HL-60 (cell line): Measurements from ENCODE around the gene ENO4.

Experiments
- DNase-seq, 2 experiments: peaks; one replicate each; pipeline ENCODE4 v3.0.0-alpha.2; 2010 to 2020; ENCODE audit warnings: low read depth in 1 of 2, low spot score in 1 of 2
- H3K27ac ChIP-seq: fragments of 250-450 bp; sonication (Bioruptor Pico); replicated peaks from 2 replicates; pipeline ENCODE4 v1.5.1; 2020; ENCODE audit warnings: mild to moderate bottlenecking, moderate library complexity
- H3K27me3 ChIP-seq: fragments of 250-450 bp; sonication (Bioruptor Pico); 2 replicates; pipeline ENCODE4 v1.5.1; 2021; ENCODE audit warnings: mild to moderate bottlenecking, moderate library complexity; ENCODE audit not compliant: insufficient read depth, poor library complexity, severe bottlenecking
- H3K4me3 ChIP-seq: replicated peaks from 2 replicates; pipeline ENCODE4 v1.5.1; 2011; ENCODE audit warnings: mild to moderate bottlenecking, control low read depth, low read length; ENCODE audit not compliant: insufficient read depth
- GABPA ChIP-seq: IDR thresholded peaks from 2 replicates; pipeline ENCODE4 v1.6.1; 2012; ENCODE audit warnings: low read depth
- POLR2AphosphoS5 ChIP-seq: IDR thresholded peaks from 2 replicates; pipeline ENCODE4 v1.6.1; 2012; ENCODE audit warnings: low read depth
- SPI1 ChIP-seq: IDR thresholded peaks from 2 replicates; pipeline ENCODE4 v1.6.1; 2012; ENCODE audit warnings: low read depth, mild to moderate bottlenecking, borderline replicate concordance
- TF ChIP-seq, protein P1 (sequence below): IDR thresholded peaks from 2 replicates; pipeline ENCODE4 v1.6.1; 2012; ENCODE audit warnings: low read depth; ENCODE audit not compliant: insufficient replicate concordance
- TF ChIP-seq, protein P2 (sequence below): IDR thresholded peaks from one replicate; pipeline ENCODE4 v1.5.1; 2011; ENCODE audit warnings: low read length, control low read depth, inconsistent platforms; ENCODE audit not compliant: insufficient read depth

ENO4 gene

GRCh38 chr10:116915340-116915739 is 66.0 kb downstream of the ENO4 start:
- TF ChIP-seq, protein P1, sequence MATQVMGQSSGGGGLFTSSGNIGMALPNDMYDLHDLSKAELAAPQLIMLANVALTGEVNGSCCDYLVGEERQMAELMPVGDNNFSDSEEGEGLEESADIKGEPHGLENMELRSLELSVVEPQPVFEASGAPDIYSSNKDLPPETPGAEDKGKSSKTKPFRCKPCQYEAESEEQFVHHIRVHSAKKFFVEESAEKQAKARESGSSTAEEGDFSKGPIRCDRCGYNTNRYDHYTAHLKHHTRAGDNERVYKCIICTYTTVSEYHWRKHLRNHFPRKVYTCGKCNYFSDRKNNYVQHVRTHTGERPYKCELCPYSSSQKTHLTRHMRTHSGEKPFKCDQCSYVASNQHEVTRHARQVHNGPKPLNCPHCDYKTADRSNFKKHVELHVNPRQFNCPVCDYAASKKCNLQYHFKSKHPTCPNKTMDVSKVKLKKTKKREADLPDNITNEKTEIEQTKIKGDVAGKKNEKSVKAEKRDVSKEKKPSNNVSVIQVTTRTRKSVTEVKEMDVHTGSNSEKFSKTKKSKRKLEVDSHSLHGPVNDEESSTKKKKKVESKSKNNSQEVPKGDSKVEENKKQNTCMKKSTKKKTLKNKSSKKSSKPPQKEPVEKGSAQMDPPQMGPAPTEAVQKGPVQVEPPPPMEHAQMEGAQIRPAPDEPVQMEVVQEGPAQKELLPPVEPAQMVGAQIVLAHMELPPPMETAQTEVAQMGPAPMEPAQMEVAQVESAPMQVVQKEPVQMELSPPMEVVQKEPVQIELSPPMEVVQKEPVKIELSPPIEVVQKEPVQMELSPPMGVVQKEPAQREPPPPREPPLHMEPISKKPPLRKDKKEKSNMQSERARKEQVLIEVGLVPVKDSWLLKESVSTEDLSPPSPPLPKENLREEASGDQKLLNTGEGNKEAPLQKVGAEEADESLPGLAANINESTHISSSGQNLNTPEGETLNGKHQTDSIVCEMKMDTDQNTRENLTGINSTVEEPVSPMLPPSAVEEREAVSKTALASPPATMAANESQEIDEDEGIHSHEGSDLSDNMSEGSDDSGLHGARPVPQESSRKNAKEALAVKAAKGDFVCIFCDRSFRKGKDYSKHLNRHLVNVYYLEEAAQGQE: no peak
- TF ChIP-seq, protein P2, sequence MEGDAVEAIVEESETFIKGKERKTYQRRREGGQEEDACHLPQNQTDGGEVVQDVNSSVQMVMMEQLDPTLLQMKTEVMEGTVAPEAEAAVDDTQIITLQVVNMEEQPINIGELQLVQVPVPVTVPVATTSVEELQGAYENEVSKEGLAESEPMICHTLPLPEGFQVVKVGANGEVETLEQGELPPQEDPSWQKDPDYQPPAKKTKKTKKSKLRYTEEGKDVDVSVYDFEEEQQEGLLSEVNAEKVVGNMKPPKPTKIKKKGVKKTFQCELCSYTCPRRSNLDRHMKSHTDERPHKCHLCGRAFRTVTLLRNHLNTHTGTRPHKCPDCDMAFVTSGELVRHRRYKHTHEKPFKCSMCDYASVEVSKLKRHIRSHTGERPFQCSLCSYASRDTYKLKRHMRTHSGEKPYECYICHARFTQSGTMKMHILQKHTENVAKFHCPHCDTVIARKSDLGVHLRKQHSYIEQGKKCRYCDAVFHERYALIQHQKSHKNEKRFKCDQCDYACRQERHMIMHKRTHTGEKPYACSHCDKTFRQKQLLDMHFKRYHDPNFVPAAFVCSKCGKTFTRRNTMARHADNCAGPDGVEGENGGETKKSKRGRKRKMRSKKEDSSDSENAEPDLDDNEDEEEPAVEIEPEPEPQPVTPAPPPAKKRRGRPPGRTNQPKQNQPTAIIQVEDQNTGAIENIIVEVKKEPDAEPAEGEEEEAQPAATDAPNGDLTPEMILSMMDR: no peak
- TF ChIP-seq SPI1 (no peak), POLR2AphosphoS5 (no peak), GABPA (no peak)
- H3K27ac ChIP-seq: no peak overlapping the region

GRCh38 chr10:116917481-116917880 is 68.2 kb downstream of the ENO4 start:
- Histone ChIP-seq H3K27me3 (no peaks in the 10 kb centered on the region), H3K4me3 (no peak overlapping the region), H3K27ac (no peak overlapping the region)
- TF ChIP-seq, protein P2: no peak
- TF ChIP-seq GABPA (no peak), SPI1 (no peak), POLR2AphosphoS5 (no peak)
- TF ChIP-seq, protein P1: no peak
- no peak for DNase-seq

More at GRCh38 chr10:116915340-116915739, 66.0 kb downstream of the ENO4 start:
- no peak overlapping the region for H3K4me3 ChIP-seq
- DNase-seq: no peak
- no peaks in the 10 kb centered on the region for H3K27me3 ChIP-seq

- no peaks in the 10 kb centered on the region for H3K27me3 ChIP-seq
- no peak overlapping the region for H3K27ac ChIP-seq
- no peak overlapping the region for H3K4me3 ChIP-seq
- DNase-seq: no peak
- TF ChIP-seq, protein P2: no peak
- TF ChIP-seq, protein P1: no peak
- TF ChIP-seq POLR2AphosphoS5: no peak
- TF ChIP-seq GABPA: no peak
- TF ChIP-seq SPI1: no peak
These were observed 69.3 kb downstream of the ENO4 start for GRCh38 chr10:116918583-116918982.
